Left lung (tissue), 10 donors: Measurements from ENCODE around the gene TGFBRAP1. TPM values are rescaled to one million over a fixed set of nuclear protein-coding genes. Genes with fewer than 3 reads are reported as not detected.

Experiments used
- ATAC-seq: fragments of 200-7000 bp; cut with Tn5 transposase; one replicate; pipeline ENCODE4 v1.9.1; 2020; ENCODE audit warnings: moderate library complexity
- DNase-seq, 4 donors: peaks; one replicate each; pipeline ENCODE4 v3.0.0-alpha.2; 2013 to 2020
- H3K27ac ChIP-seq, 2 donors: fragments of 200-600 bp; sonication (generic) in 1 of 2; one replicate each; pipeline versions ENCODE4 v1.5.0 to v1.8.0; 2020 to 2021
- H3K27me3 ChIP-seq, 2 donors: fragments of 200-600 bp; sonication (generic) in 1 of 2; one replicate each; pipeline versions ENCODE4 v1.5.0 to v1.8.0; 2020 to 2021
- H3K36me3 ChIP-seq, 2 donors: fragments of 200-600 bp; sonication (generic) in 1 of 2; one replicate each; pipeline versions ENCODE4 v1.5.0 to v1.8.0; 2020 to 2021
- H3K4me1 ChIP-seq, 2 donors: fragments of 200-600 bp; one replicate each; pipeline ENCODE4 v1.8.0; 2021
- H3K4me3 ChIP-seq, 2 donors: fragments of 200-600 bp; sonication (generic) in 1 of 2; one replicate each; pipeline versions ENCODE4 v1.5.0 to v1.8.0; 2020 to 2021; ENCODE audit warnings: mild to moderate bottlenecking in 1 of 2
- H3K9me3 ChIP-seq, 2 donors: fragments of 200-600 bp; sonication (generic) in 1 of 2; one replicate each; pipeline versions ENCODE4 v1.5.0 to v1.8.0; 2020 to 2021
- intact Hi-C, 2 donors: fragments of 100-400 bp; cut with DNase I; formaldehyde crosslinking; loops; one replicate each; pipeline versions ENCODE4 v1.11.2 to v1.14.2; 2022
- polyA plus RNA-seq, 6 donors: library from polyadenylated mRNA; unstranded; fragments of 120-200 nt; gene quantifications; one replicate each; pipeline ENCODE4 v1.2.1, GENCODE V29; 2013; ENCODE audit not compliant: insufficient read length in 6 of 6
- total RNA-seq, 2 donors: library from RNA; stranded (reverse); fragmentation: NEBNext Ultra II Directional; extraction: Animal tissue kit (Norgen Biotek cat#: 25700); gene quantifications; one replicate each; pipeline ENCODE4 v1.2.1, GENCODE V29; 2021
- TF ChIP-seq, protein P1 (sequence below), 2 donors: fragments of 200-600 bp; sonication (generic) in 1 of 2; IDR thresholded peaks; one replicate each; pipeline versions ENCODE4 v1.5.0 to v1.8.0; 2021; ENCODE audit warnings: antibody characterized with exemption in 2 of 2
- donor health status: DM: no; HTN: yes; CAD: no.
- donor health status: DM: no; HTN: no; CAD: no.

TGFBRAP1 gene
- total and polyA plus RNA-seq, 8 donors: 14.2 to 23.3 (median 15.4) TPM

GRCh38 chr2:105373344-105373781, 43.8 kb upstream of the TGFBRAP1 start:
- no peak overlapping the region for H3K4me3 ChIP-seq
- peak in 1 of 4 donors; percentile 51 for DNase-seq
- ATAC-seq: no peak
- peaks cover 0 to 8% of the 10 kb centered on the region in 2 donors for H3K27me3 ChIP-seq
- H3K9me3 ChIP-seq: no peaks in the 10 kb centered on the region
- H3K27ac ChIP-seq: no peak overlapping the region
- TF ChIP-seq, protein P1, sequence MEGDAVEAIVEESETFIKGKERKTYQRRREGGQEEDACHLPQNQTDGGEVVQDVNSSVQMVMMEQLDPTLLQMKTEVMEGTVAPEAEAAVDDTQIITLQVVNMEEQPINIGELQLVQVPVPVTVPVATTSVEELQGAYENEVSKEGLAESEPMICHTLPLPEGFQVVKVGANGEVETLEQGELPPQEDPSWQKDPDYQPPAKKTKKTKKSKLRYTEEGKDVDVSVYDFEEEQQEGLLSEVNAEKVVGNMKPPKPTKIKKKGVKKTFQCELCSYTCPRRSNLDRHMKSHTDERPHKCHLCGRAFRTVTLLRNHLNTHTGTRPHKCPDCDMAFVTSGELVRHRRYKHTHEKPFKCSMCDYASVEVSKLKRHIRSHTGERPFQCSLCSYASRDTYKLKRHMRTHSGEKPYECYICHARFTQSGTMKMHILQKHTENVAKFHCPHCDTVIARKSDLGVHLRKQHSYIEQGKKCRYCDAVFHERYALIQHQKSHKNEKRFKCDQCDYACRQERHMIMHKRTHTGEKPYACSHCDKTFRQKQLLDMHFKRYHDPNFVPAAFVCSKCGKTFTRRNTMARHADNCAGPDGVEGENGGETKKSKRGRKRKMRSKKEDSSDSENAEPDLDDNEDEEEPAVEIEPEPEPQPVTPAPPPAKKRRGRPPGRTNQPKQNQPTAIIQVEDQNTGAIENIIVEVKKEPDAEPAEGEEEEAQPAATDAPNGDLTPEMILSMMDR (IDR thresholded peaks at IDR 0.05): no peak
- H3K4me1 ChIP-seq: peaks cover 7 to 10% of the 10 kb centered on the region in 2 donors
- no peaks in the 10 kb centered on the region for H3K36me3 ChIP-seq
- intact Hi-C loops: no loop called here

GRCh38 chr2:105371810-105372209, 42.3 kb upstream of the TGFBRAP1 start:
- TF ChIP-seq, protein P1 (IDR thresholded peaks at IDR 0.05): no peak
- Histone ChIP-seq H3K4me1 (peaks cover 7 to 10% of the 10 kb centered on the region in 2 donors), H3K9me3 (no peaks in the 10 kb centered on the region), H3K36me3 (no peaks in the 10 kb centered on the region), H3K27ac (no peak overlapping the region), H3K27me3 (no peaks in the 10 kb centered on the region), H3K4me3 (no peak overlapping the region)
- intact Hi-C loops: loop anchor here in 1 of 2 donors (2.0 kb wide), 1 partner anchor 149 kb away; no protein-coding TSS in a partner anchor
- DNase-seq: peak in 1 of 4 donors; percentile 62
- no peak for ATAC-seq

GRCh38 chr2:105371156-105371555, 41.6 kb upstream of the TGFBRAP1 start:
- intact Hi-C loops: loop anchor here in 1 of 2 donors (2.0 kb wide), 1 partner anchor 150 kb away; no protein-coding TSS in a partner anchor
- no peaks in the 10 kb centered on the region for H3K27me3 ChIP-seq

GRCh38 chr2:105369777-105370690, 40.5 kb upstream of the TGFBRAP1 start:
- DNase-seq (peak; percentile 71 to 91 (median 84)), ATAC-seq (peak; percentile 98)
- H3K36me3 ChIP-seq: no peaks in the 10 kb centered on the region
- no peaks in the 10 kb centered on the region for H3K9me3 ChIP-seq
- no peak overlapping the region for H3K4me3 ChIP-seq
- intact Hi-C loops: loop anchor here in 1 of 2 donors (2.0 kb wide), 1 partner anchor 151 kb away; no protein-coding TSS in a partner anchor
- H3K27ac ChIP-seq: no peak overlapping the region
- peaks cover 7 to 10% of the 10 kb centered on the region in 2 donors for H3K4me1 ChIP-seq
- TF ChIP-seq, protein P1 (IDR thresholded peaks at IDR 0.05): peak; percentile 83 to 92
- H3K27me3 ChIP-seq: no peaks in the 10 kb centered on the region

More at GRCh38 chr2:105371156-105371555, 41.6 kb upstream of the TGFBRAP1 start:
- TF ChIP-seq, protein P1 (IDR thresholded peaks at IDR 0.05): no peak
- no peak overlapping the region for H3K4me3 ChIP-seq
- H3K36me3 ChIP-seq: no peaks in the 10 kb centered on the region
- peaks cover 7 to 10% of the 10 kb centered on the region in 2 donors for H3K4me1 ChIP-seq
- no peak for DNase-seq
- no peak overlapping the region for H3K27ac ChIP-seq
- no peaks in the 10 kb centered on the region for H3K9me3 ChIP-seq
- ATAC-seq: no peak
